H7 (cell line): Measurements from ENCODE around the gene PHOSPHO2. TPM values are rescaled to one million over a fixed set of nuclear protein-coding genes. Genes with fewer than 3 reads are reported as not detected.
A peak's percentile ranks its signal among the peaks of the same experiment; 100 is the strongest.
"Not testable (repeated sequence)": the region's sequence is repeated elsewhere in the genome, so short reads cannot be mapped to it uniquely, and the experiment has no call there.

Experiments
- DNase-seq: peaks from one replicate; pipeline ENCODE4 v3.0.0; 2012
- H3K27me3 ChIP-seq: 2 replicates; pipeline ENCODE4 v1.6.0; 2011; ENCODE audit warnings: mild to moderate bottlenecking, low read length; ENCODE audit not compliant: control insufficient read depth, insufficient read depth
- H3K36me3 ChIP-seq: replicated peaks from 2 replicates; pipeline ENCODE4 v1.5.1; 2011; ENCODE audit warnings: low read length; ENCODE audit not compliant: control insufficient read depth, insufficient read depth
- H3K4me3 ChIP-seq: 2 replicates; pipeline ENCODE4 v1.5.1; 2011; ENCODE audit warnings: low read depth, mild to moderate bottlenecking, control low read depth, low read length, moderate library complexity; ENCODE audit not compliant: insufficient read depth
- total RNA-seq: library from RNA; depleted of rRNA; stranded (reverse); fragments of >200 nt; shearing (Covaris generic); gene quantifications from 2 replicates; pipeline ENCODE4 v1.2.3, GENCODE V29; 2014

The PHOSPHO2 gene
- total RNA-seq, 1 experiment from 2014 or later = 2.4 TPM

DNA sequence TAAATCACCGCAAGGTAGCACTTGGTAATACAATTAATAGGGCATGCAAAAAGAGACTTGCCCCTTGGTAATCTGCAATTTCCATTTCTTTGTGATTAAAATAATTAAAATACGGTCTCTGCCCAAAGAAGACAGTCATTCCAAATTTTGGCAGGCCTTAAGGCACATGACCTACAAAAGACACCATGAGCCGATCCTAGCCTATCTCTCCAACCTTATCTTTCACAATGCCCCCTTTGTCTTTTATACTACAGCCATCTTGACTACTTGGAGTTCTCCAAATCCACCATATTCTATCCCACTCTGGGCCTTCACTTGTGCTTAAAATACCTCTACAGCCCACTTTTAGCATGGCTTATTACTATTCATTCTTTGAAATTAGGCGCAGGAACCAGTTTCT is 23.3 kb upstream of the PHOSPHO2 start:
- Histone ChIP-seq H3K4me3 (no peak overlapping the region), H3K27me3 (no peaks in the 10 kb centered on the region), H3K36me3 (no peaks in the 10 kb centered on the region)
- DNase-seq = no peak

DNA sequence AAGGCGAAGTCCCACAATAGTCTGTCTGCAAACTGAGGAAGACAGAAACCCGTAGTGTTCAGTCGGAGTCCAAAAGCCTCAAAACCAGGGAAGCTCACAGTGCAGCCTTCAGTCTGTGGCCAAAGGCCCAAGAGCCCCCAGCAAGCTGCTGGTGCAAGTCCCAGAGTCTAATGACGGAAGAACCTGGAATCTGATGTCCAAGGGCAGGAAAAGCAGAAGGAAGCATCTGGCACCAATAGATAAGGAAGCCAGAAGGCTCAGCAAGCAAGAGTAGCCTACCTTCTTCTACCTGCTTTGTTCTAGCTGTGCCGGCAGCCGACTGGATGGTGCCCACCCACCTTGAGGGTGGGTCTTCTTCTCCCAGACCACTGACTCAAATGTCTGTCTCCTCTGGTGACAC is 21.9 kb upstream of the PHOSPHO2 start:
- DNase-seq = no peak
- no peak overlapping the region for H3K4me3 ChIP-seq

DNA sequence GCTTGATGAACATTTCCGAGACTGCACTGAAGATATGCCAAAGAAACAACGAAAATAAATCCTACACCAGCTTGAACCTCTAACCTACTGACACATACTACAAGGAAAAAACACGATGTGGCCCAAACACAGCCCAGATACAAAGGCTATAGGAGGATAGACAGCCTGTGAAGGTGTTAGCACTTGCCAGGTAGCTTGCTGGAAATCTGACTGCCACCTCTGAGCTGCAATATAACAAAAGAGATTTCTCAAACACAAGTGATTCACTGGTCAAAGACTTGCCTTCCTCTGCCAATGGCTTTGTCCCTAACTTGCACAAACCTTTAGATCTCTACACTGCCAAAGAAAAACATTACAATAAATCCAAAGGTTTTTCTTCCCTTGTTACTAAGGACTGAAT is 21.2 kb upstream of the PHOSPHO2 start:
- Histone ChIP-seq H3K36me3 (no peaks in the 10 kb centered on the region), H3K27me3 (no peaks in the 10 kb centered on the region), H3K4me3 (no peak overlapping the region)
- no peak for DNase-seq

More for the DNA sequence above, 21.9 kb upstream of the PHOSPHO2 start:
- no peaks in the 10 kb centered on the region for H3K27me3 ChIP-seq
- no peaks in the 10 kb centered on the region for H3K36me3 ChIP-seq

DNA sequence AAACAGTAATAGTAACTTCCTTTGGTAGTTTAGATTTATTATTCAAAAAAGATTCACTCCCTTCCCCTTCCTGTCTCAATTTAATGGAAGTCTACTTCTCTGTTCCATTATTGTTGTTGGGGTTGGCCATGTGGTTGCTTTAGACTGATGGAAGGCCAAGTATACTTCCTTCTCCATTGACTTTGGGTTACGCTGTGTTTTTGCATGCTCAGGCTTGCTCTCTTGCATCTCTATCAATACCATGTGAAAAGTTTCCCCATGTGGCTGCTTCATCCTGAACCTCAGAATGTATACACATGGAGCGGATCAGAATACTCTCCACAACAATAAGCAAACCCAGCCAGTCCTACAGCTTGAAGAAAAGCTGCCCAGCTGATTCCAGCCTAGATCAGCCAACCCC is 20.3 kb upstream of the PHOSPHO2 start:
- Histone ChIP-seq H3K27me3 (no peaks in the 10 kb centered on the region), H3K4me3 (no peak overlapping the region), H3K36me3 (no peaks in the 10 kb centered on the region)
- DNase-seq = no peak

DNA sequence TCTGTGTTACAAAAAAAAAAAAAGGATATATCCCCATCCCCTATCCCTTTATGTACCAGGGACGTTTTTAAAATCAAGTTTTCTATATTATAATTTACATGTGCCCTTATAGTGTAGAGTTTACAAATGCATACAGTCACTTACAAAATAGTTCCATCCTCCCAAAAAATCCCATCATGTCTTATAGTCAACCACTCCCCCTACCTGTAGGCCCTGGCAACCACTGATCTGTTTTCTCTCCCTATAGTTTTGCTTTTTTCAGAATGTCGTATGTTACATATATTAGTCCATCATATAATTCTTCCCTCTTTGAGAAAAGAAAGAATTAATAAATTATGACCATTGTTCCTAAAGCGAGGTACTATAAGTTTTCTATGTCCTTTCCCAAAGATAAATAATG is 17.9 kb upstream of the PHOSPHO2 start:
- H3K27me3 ChIP-seq = no peaks in the 10 kb centered on the region
- H3K4me3 ChIP-seq = no peak overlapping the region
- H3K36me3 ChIP-seq = no peaks in the 10 kb centered on the region
- DNase-seq = no peak

DNA sequence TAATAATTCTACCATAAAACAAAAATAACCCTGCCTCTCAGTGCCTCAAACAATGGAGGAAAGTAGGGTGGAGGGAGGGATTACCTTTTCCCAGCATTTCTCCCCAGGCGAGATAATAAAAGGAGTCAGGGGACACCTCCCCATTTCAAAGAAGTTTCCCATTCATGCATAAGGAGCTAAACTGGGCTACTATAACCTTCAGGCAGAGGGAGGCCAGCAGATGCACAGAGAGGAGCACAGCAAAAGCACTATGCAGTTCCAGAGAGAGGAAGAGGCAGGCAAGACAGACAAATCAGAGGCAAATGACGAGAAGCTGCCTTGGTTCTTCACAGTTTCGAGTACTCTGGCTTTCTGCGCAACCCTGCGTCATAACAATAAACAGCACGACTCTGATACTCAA is 17.4 kb upstream of the PHOSPHO2 start:
- Histone ChIP-seq H3K36me3 (no peaks in the 10 kb centered on the region), H3K4me3 (no peak overlapping the region), H3K27me3 (no peaks in the 10 kb centered on the region)
- DNase-seq = no peak

DNA sequence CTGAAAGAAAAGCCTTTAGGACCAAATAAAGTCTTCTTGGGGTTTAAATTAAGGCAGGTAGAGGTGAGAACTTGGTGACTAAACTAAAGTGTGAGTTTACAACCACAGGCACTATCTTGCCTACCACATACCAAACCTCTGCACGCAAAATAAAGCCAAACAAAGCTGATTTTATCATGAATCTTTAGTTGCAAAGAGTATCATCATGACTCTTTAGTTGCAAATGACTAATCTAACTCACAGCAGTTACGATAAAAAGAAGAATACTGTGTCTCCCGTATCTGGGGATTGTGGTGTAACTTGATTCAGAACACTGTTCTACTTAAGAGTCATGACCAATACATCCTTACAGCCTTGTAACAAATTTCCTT is 11.2 kb upstream of the PHOSPHO2 start:
- no peaks in the 10 kb centered on the region for H3K36me3 ChIP-seq
- DNase-seq = no peak

DNA sequence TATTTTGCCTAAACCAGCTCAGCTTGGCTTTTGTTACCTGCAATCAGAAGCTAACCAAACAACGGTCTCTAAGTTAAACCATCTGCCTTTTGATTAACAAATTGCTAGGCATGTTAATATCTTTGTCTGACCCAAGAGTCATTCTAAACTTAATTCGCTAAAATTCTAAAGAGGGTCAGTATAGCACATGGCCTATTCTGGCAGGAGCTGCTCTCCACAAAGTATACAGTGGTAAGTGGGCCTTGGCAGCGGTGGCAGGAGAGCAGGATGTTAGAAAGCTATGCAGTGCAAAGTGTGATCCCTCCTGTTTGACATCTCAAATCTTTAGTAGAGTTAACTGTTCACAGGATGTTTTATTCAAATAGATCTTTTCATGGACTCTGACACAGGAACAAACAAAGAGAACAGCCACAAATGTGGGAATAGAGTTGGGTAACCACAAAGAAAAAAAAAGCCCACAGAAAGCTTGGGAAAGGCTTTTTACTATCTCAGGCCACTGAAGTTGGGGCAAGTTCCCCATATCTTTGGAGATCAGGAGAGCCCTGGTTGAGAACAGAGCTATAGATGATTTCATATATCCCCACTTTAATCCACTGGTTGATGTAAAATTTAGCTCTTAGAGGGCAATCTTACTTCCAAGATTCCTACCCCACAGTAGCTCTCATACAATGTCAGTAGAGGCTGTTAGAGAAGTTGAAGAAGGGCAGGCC is 10.7 kb upstream of the PHOSPHO2 start:
- Histone ChIP-seq H3K4me3 (no peak overlapping the region), H3K27me3 (no peaks in the 10 kb centered on the region), H3K36me3 (no peaks in the 10 kb centered on the region)
- no peak for DNase-seq

More for the DNA sequence above, 11.2 kb upstream of the PHOSPHO2 start:
- Histone ChIP-seq H3K4me3 (no peak overlapping the region), H3K27me3 (no peaks in the 10 kb centered on the region)

DNA sequence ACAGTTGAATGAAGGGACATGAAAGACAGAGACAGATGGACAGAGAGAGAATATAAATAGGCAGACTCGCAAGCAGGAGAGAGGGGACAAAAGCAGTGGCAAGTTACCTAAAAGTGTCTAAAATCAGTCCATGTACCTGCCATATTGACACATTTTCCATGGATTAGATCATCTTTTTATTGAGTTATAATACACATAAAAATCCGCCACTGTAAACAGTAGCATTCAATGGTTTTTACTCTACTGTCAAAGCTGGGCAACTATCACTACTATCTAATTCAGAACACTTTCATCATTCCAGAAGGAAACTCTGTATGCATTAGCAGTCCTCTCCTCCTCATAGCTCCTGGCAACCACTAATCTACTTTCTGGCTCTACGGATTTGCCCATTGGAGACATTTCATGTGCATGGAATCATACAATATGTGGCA is 10.1 kb upstream of the PHOSPHO2 start:
- Histone ChIP-seq H3K36me3 (no peaks in the 10 kb centered on the region), H3K4me3 (no peak overlapping the region), H3K27me3 (no peaks in the 10 kb centered on the region)
- DNase-seq = no peak

DNA sequence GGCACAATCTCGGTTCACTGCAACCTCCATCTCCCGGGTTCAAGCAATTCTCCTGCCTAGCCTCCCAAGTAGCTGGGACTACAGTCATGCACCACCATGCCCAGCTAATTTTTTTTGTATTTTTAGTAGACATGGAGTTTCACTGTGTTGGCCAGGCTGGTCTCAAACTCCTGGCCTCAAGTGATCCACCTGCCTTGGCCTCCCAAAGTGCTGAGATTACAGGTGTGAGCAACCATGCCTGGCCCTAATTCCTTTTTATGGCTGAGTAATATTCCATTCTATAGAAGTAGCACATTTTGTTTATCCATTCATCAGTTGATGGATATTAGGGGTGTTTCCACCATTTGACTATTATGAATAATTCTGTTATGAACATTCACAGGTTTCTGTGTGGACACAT is 9.6 kb upstream of the PHOSPHO2 start:
- not testable (repeated sequence) for H3K4me3 ChIP-seq, DNase-seq, H3K27me3 ChIP-seq, H3K36me3 ChIP-seq

DNA sequence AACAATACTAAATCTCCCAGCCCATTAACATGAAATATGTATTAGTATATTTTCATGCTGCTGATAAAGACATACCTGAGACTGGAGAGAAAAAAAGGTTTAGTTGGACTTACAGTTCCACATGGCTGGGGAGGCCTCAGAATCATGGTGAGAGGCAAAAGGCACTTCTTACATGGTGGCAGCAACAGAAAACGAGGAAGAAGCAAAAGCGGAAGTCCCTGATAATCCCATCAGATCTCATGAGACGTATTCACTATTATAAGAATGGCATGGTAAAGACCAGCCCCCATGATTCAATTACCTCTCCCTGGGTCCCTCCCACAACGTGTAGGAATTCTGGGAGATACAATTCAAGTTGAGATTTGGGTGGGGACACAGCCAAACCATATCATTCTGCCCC is 7.4 kb upstream of the PHOSPHO2 start:
- H3K36me3 ChIP-seq, H3K4me3 ChIP-seq, DNase-seq, H3K27me3 ChIP-seq: not testable (repeated sequence)

DNA sequence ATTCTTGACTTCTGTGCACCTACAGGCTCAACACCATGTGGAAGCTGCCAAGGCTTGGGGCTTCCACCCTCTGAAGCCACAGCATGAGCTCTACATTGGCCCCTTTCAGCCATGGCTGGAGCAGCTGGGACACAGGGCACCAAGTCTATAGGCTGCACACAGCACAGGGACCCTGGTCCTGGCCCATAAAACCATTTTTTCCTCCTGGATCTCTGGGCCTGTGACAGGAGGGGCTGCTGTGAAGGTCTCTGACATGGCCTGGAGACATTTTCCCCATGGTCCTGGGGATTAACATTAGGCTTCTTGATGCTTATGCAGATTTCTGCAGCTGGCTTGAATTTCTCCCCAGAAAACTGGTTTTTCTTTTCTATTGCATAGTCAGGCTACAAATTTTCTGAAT is 6.3 kb upstream of the PHOSPHO2 start:
- H3K27me3 ChIP-seq, H3K4me3 ChIP-seq, DNase-seq, H3K36me3 ChIP-seq: not testable (repeated sequence)

DNA sequence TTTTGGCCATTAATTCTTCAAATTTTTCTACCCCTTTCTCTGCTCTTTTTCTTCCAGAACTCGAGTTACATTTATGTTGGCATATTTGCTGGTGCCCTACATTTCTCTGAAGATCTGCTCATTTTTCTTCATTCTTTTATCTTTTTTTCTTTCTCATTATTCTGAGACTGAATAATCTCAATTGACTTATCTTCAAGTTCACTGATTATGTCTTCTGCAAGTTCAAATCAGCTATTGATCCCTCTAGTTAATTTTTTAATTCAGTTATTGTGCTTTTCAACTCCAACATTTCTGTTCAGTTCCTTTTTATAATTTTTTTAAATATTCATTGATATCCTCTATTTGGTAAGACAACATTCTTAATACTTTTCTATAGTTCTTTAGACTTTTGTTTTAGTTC is 3.3 kb upstream of the PHOSPHO2 start:
- Histone ChIP-seq H3K36me3 (no peaks in the 10 kb centered on the region), H3K27me3 (peaks cover 1% of the 10 kb centered on the region; the same call in 1 of the 2 replicates), H3K4me3 (no peak overlapping the region)
- no peak for DNase-seq

DNA sequence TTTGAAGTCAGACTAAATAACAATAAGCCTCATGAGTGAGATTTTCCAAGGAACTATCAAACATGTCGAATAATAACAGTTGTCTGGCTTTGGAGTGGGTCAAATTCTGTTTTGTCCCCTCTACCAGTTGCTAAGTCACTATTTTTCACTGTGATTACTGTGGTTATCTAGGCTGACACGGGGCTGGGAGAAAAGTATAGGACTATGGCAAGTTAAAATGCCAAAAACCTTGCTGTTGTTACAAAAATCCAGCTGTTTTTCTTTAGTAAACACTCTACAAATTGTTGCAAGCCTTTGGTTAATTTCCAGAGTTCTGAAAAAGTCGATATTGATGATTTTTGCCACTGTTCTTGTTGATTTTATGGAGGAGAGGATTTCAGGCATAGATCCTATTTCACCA is 1.6 kb upstream of the PHOSPHO2 start:
- no peak for DNase-seq
- no peaks in the 10 kb centered on the region for H3K36me3 ChIP-seq
- peaks cover 1% of the 10 kb centered on the region; the same call in 1 of the 2 replicates for H3K27me3 ChIP-seq
- H3K4me3 ChIP-seq = no peak overlapping the region

DNA sequence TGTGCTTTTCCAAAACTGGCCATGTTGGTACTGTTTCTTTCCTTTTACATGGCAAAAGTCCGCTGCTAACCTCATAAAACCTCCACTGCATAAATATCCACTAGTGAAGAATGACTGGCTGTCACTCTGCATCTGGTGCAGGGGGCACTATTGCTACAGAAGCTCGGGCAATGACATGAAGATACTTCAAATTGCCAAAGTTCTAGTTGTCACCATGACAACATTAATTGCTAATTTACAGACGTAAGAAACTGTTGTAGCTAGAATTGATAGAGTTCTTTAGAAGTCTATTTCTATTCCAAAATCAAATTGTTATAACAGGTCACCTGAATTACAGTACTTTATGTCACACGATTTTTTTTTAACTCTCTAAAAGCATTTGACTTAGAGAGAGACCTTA is 909 bp upstream of the PHOSPHO2 start:
- Histone ChIP-seq H3K27me3 (peaks cover 1% of the 10 kb centered on the region; the same call in 1 of the 2 replicates), H3K36me3 (no peaks in the 10 kb centered on the region), H3K4me3 (no peak overlapping the region)
- DNase-seq = no peak

DNA sequence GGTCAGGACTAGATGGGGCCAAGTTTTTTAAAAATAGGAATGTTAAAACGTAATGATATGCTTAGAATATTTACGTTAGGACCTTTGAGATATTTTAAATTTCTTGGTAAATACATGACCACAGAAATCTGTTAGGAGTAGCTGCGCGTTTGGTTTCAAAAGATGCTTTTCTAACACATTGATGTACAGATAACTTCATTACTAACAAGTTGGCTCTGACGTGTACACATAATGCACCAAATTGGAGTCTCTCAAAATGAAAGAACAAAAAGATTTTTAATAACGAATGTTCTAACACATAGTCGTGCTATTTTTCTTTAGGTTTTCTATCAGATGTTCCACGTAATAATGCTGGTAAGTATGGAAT is 608 bp downstream of the PHOSPHO2 start:
- no peaks in the 10 kb centered on the region for H3K36me3 ChIP-seq
- peak overlapping the region; percentile 94 for H3K4me3 ChIP-seq
- H3K27me3 ChIP-seq = peaks cover 1% of the 10 kb centered on the region; the same call in 1 of the 2 replicates
- no peak for DNase-seq
